ELF-1 (cell line): ENCODE results near the gene ADORA1.

Experiments used
- DNase-seq: peaks from one replicate; pipeline ENCODE4 v3.0.0-alpha.2; 2016; ENCODE audit warnings: low read depth, low spot score

The ADORA1 gene

GRCh38 chr1:203156280-203156679 is 28.8 kb downstream of the ADORA1 start:
- no peak for DNase-seq

- DNase-seq, result no peak
Observed at GRCh38 chr1:203158423-203158822, 30.9 kb downstream of the ADORA1 start.

GRCh38 chr1:203158960-203159665 is 31.6 kb downstream of the ADORA1 start:
- DNase-seq, result no peak

- no peak for DNase-seq
Observed at GRCh38 chr1:203159844-203160243, 32.3 kb downstream of the ADORA1 start.

- no peak for DNase-seq
Observed at GRCh38 chr1:203161175-203161574, 33.6 kb downstream of the ADORA1 start.

- no peak for DNase-seq
Observed at GRCh38 chr1:203161703-203162102, 34.2 kb downstream of the ADORA1 start.

GRCh38 chr1:203162403-203162802 is 34.9 kb downstream of the ADORA1 start:
- DNase-seq, result no peak

- no peak for DNase-seq
Observed at GRCh38 chr1:203163891-203164635, 36.5 kb downstream of the ADORA1 start.

- DNase-seq, result no peak
Observed at GRCh38 chr1:203165101-203165799, 37.7 kb downstream of the ADORA1 start.

GRCh38 chr1:203165800-203166161 is 38.3 kb downstream of the ADORA1 start:
- DNase-seq, result no peak

- peak; percentile 69 for DNase-seq
Observed at GRCh38 chr1:203166192-203166940, 38.8 kb downstream of the ADORA1 start.

GRCh38 chr1:203167026-203167912 is 39.7 kb downstream of the ADORA1 start:
- DNase-seq, result no peak

GRCh38 chr1:203167913-203168200 is 40.3 kb downstream of the ADORA1 start:
- no peak for DNase-seq

- no peak for DNase-seq
Observed at GRCh38 chr1:203168256-203168786, 40.8 kb downstream of the ADORA1 start.

GRCh38 chr1:203168991-203169390 is 41.5 kb downstream of the ADORA1 start:
- DNase-seq, result no peak

- DNase-seq, result no peak
Observed at GRCh38 chr1:203169770-203170520, 42.4 kb downstream of the ADORA1 start.

GRCh38 chr1:203170625-203171330 is 43.3 kb downstream of the ADORA1 start:
- DNase-seq, result no peak

GRCh38 chr1:203171341-203172183 is 44.0 kb downstream of the ADORA1 start:
- DNase-seq, result no peak
